ENCODE data around the gene ARHGEF33.

DNA sequence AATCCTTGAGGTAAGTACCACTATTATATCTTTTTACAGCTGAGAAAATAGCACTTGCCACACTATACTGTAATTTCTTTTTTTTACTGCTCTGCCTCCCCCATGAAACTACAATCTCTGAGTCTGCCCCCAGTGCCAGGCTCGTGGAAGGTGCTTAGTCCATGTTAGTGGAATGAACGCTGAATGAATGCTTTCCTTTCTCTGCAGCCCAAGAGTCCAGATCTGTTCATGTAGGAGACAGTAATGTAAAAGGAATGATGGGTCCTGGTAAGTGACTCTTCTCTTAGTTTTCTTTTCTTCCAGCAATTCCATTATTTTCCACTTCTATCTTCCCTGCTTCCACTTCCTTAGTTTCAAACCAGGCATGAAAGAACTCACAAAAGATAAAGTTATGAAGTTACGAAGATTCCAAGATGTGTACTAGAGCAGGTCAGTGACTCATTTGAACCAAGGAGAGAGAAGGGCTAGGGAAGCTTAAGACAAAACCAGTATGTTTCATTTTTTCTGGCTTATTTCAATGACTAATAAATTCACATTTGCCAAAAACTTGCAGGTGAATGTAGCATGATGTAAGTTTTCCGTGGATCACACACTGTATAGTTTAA lies 46.0 kb downstream of the ARHGEF33 start:
- TF ChIP-seq, protein P1, sequence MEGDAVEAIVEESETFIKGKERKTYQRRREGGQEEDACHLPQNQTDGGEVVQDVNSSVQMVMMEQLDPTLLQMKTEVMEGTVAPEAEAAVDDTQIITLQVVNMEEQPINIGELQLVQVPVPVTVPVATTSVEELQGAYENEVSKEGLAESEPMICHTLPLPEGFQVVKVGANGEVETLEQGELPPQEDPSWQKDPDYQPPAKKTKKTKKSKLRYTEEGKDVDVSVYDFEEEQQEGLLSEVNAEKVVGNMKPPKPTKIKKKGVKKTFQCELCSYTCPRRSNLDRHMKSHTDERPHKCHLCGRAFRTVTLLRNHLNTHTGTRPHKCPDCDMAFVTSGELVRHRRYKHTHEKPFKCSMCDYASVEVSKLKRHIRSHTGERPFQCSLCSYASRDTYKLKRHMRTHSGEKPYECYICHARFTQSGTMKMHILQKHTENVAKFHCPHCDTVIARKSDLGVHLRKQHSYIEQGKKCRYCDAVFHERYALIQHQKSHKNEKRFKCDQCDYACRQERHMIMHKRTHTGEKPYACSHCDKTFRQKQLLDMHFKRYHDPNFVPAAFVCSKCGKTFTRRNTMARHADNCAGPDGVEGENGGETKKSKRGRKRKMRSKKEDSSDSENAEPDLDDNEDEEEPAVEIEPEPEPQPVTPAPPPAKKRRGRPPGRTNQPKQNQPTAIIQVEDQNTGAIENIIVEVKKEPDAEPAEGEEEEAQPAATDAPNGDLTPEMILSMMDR (IDR thresholded peaks at IDR 0.05; ENCODE audit: poor library complexity, severe bottlenecking), result no peak
- TF ChIP-seq POLR2AphosphoS5 (IDR thresholded peaks at IDR 0.05), result no peak
- TF ChIP-seq RAD21 (conservative IDR thresholded peaks at IDR 0.05), result no peak
- TF ChIP-seq SMC3 (conservative IDR thresholded peaks at IDR 0.05; ENCODE audit: poor library complexity), result no peak
- no peak for TF ChIP-seq EZH2 (IDR thresholded peaks at IDR 0.05; ENCODE audit: borderline replicate concordance, insufficient read depth, low read length, poor library complexity, severe bottlenecking)
